T-helper 1 cell treated with Interleukin-12 subunit alpha and Interleukin-12 subunit beta and Interleukin-4 antibody, amounts not matched to agents 30 ng/mL and 1 ng/mL, for 36 hours (primary cell): ENCODE data around the gene TNS1. TPM values are rescaled to one million over a fixed set of nuclear protein-coding genes. Genes with fewer than 3 reads are reported as not detected.
"Not testable (repeated sequence)": the region's sequence is repeated elsewhere in the genome, so short reads cannot be mapped to it uniquely, and the experiment has no call there.

Experiments
- intact Hi-C: fragments of 100-400 bp; cut with micrococcal nuclease; formaldehyde crosslinking; loops from one replicate; pipeline ENCODE4 v1.15.1; 2024
- total RNA-seq: library from RNA; stranded (reverse); gene quantifications from 2 replicates; pipeline ENCODE4 v1.2.3, GENCODE V29; 2022

TNS1 gene
- total RNA-seq, 1 donor from 2014 or later = 1.0 TPM

GRCh38 chr2:218030409-218031195 lies 27.8 kb upstream of the TNS1 start:
- intact Hi-C loops = no loop called here

- intact Hi-C loops = no loop called here
These were observed 26.9 kb upstream of the TNS1 start for GRCh38 chr2:218029366-218030360.

GRCh38 chr2:218028562-218029348 lies 26.0 kb upstream of the TNS1 start:
- intact Hi-C loops = no loop called here

- intact Hi-C loops = no loop called here
These were observed 25.3 kb upstream of the TNS1 start for GRCh38 chr2:218028189-218028495.

GRCh38 chr2:218027426-218028188 lies 24.8 kb upstream of the TNS1 start:
- intact Hi-C loops = no loop called here

GRCh38 chr2:218026676-218027425 lies 24.1 kb upstream of the TNS1 start:
- intact Hi-C loops = no loop called here

- intact Hi-C loops = no loop called here
These were observed 23.4 kb upstream of the TNS1 start for GRCh38 chr2:218026244-218026643.

GRCh38 chr2:218024871-218025270 lies 22.1 kb upstream of the TNS1 start:
- intact Hi-C loops = no loop called here

- intact Hi-C loops = no loop called here
These were observed 21.5 kb upstream of the TNS1 start for GRCh38 chr2:218024336-218024735.

- intact Hi-C loops = no loop called here
These were observed 20.8 kb upstream of the TNS1 start for GRCh38 chr2:218023636-218024035.

GRCh38 chr2:218022851-218023530 lies 20.2 kb upstream of the TNS1 start:
- intact Hi-C loops = no loop called here

- intact Hi-C loops = no loop called here
These were observed 19.5 kb upstream of the TNS1 start for GRCh38 chr2:218022131-218022850.

GRCh38 chr2:218021536-218022071 lies 18.8 kb upstream of the TNS1 start:
- intact Hi-C loops = no loop called here

- intact Hi-C loops = no loop called here
These were observed 18.3 kb upstream of the TNS1 start for GRCh38 chr2:218020966-218021535.

GRCh38 chr2:218020281-218020680 lies 17.5 kb upstream of the TNS1 start:
- intact Hi-C loops = no loop called here

GRCh38 chr2:218019411-218020060 lies 16.7 kb upstream of the TNS1 start:
- intact Hi-C loops = no loop called here

- intact Hi-C loops = not testable (repeated sequence)
These were observed 16.0 kb upstream of the TNS1 start for GRCh38 chr2:218018842-218019125.
